GOT3 (cell line): ENCODE results near the gene ADARB2.
"Not testable (repeated sequence)": the region's sequence is repeated elsewhere in the genome, so short reads cannot be mapped to it uniquely, and the experiment has no call there.

ENCODE experiments used
- DNase-seq: peaks from one replicate; lab custom pipeline; 2025; ENCODE audit warnings: mixed read lengths; lab: John Stamatoyannopoulos, UW

The ADARB2 gene

DNA sequence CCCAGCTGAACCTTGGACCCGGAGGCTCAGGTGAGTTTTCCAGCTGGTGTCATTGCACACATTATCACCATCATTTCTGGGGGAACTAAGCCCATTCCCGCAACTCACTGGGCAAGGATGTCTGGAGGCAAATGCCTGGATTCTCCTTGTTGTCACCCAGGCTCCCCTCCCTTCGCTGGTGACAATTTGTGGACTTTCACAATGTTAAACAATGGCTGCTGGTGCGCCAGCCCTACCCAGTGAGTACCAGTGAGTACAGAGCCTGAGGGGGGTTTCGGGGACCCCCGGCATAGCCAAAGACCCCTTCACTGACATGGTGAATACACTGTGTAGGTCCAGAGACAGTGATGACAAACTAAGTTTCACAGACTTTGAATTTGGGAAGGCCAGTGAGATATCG is 189.2 kb downstream of the ADARB2 start:
- DNase-seq, result no peak

GRCh38 chr10:1546431-1547110 is 190.8 kb downstream of the ADARB2 start:
- no peak for DNase-seq

GRCh38 chr10:1545524-1545923 is 191.8 kb downstream of the ADARB2 start:
- DNase-seq, result no peak

DNA sequence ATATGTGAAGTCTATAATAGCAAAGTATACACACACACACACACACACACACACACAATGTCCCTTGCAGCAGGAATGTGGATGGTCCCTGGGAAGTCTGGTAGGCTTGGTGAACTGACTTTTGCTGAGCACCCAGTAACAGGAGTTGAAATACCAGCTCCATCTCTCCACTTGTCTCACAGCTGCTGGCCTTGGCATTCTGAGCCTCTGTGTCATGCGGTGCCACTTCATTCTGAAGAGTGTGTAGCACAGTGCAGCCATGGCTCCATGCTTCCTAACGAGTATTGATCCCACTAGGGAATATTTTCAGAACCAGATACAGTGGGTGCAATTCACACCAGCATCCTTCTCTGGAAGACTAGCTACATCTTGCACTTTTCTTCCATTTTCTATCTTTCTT is 192.4 kb downstream of the ADARB2 start:
- no peak for DNase-seq

GRCh38 chr10:1544209-1544673 is 193.1 kb downstream of the ADARB2 start:
- no peak for DNase-seq

DNA sequence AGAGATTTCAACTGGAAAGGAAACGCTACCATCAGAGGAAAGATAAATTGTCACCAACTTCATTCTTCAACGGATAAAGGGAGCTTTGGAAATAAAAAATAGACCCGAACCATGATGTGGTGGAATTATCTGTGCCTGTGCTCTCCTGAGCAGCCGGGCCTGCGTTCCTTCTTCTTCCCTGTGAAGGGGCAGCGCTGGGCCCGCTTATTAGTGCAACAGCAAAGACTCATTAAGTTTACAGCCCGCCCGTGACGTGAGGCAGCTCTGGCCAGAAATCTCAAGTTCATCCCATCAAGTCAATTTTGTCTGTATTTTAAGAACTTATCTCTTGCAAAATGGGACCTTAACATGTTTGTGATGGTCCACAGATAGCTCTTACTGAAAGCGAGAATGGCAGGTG is 193.7 kb downstream of the ADARB2 start:
- DNase-seq, result no peak

DNA sequence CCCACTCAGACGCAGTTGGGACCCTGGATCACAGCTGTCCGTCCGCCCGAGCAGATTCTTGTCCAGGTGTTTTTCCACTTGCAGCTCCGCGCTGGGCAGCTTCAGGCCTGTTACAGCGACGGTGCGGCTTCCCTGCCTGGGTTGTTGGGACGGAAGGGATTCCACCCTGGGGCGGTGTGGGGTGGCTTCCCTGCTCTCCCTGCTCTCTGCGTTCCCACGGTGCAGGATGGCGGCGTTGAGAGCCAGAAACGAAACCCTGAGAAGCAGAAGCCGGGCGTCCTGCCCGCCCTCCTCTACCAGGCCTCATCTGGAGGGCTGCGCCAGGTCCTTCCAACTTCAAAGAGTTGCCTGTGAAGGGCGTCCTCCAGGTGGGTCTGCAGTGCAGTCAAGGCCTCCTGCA is 194.4 kb downstream of the ADARB2 start:
- DNase-seq, result no peak

DNA sequence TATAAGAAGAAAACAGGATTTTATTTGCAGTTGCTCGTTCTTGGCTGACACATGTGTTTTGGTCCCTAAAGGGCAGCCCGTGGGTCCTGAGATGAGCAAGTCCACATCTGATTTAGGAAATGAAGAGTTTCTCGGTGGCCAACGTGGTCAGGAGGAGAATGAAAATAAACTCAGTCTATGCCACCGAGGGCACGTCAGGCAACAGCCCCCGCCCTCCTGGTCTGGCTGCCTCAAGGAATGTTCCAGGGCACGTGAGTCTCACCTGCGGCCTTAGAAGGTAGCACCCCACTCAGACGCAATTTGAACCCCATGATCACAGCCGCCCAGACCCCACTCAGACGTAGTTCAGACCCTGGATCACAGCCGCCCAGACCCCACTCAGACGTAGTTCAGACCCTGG is 197.2 kb downstream of the ADARB2 start:
- no peak for DNase-seq

DNA sequence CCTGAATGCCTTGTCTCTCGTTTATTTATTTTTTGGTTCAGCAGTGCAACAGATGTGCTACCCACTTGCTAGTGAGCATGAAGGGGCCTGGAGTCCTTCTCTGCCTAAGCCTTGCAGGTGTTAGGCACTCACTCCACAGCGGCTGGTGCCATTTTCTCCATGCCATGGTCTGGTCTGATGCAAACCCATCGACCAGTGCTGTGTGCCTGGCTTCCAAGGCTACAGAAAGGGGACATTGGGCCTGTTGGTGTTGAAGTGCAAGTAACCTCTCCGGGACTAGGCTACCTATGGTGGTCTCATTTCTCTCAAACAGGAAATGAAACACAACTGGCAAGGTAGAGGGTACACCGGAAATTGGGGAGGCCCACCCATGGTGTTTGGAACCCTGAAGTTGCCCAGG is 198.1 kb downstream of the ADARB2 start:
- no peak for DNase-seq

DNA sequence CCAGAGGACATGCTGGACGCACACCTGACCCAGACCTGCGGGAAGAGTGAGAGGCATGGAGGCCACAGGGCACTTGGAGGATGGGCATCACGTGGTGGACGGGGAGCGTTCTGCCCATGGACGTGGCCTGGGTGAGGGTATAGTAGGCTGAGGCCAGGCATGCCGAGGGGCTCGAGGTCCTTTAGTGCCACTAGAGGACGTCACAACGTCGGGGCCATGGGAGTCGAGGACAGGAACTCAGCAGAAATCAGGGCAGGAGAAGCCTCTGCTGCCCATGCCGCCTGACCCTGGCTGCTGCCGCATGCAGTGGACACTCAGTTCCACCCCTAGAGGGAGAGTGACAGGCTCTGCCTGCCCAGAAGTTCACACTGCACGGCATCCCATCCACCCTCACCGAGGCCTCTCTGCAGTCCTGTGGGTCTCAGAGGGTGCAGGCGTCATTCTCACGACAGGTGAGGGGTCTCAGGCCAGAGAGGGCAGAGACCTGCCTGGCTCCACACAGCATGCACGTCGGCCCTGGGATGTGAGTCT is 198.7 kb downstream of the ADARB2 start:
- no peak for DNase-seq

GRCh38 chr10:1538121-1538520 is 199.2 kb downstream of the ADARB2 start:
- DNase-seq, result no peak

DNA sequence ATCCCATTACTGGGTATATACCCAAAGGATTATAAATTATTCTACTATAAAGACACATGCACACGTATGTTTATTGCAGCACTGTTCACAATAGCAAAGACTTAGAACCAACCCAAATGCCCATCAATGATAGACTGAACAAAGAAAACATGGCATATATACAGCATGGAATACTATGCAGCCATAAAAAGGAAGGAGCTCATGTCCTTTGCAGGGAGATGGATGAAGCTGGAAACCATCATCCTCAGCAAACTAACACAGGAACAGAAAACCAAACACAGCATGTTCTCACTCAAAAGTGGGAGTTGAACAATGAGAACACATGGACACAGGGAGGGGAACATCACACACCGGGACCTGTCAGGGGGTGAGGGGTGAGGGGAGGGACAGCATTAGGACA is 199.9 kb downstream of the ADARB2 start:
- not testable (repeated sequence) for DNase-seq

- no peak for DNase-seq
These were observed 201.0 kb downstream of the ADARB2 start for GRCh38 chr10:1536341-1536740.

DNA sequence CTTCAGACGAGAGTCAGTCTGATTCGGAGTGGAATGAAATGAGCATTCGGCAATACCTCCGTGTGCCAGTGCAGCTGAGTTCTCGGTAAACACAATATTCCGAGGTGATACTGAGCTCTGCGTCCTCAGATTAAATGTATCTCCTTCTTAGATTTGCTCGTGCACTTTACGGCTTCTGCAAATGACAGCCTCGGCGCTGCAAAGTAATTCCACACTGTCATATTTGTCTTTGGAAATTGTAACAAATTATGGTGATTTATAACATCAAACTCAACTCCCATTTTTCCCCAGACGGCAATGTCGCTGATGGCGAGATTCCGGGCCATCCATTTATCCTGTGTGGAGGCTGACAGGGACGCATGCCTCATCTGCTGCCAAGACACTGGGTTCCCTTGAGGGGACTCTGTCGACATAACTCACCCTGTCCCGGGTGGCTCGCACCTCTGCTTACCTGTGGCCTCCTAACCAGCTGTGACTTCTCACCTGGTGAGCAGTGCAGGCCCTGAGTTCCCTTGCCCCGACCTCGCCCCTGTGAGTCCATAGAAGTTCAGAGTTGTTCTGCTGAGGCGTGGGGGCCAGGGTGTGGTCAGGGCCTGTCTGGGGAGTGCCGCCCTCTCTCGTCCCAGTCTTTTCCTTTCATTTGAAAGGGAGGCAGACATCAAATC is 201.9 kb downstream of the ADARB2 start:
- no peak for DNase-seq

- DNase-seq, result no peak
These were observed 202.5 kb downstream of the ADARB2 start for GRCh38 chr10:1534820-1535219.

- no peak for DNase-seq
These were observed 204.7 kb downstream of the ADARB2 start for GRCh38 chr10:1532636-1533035.

DNA sequence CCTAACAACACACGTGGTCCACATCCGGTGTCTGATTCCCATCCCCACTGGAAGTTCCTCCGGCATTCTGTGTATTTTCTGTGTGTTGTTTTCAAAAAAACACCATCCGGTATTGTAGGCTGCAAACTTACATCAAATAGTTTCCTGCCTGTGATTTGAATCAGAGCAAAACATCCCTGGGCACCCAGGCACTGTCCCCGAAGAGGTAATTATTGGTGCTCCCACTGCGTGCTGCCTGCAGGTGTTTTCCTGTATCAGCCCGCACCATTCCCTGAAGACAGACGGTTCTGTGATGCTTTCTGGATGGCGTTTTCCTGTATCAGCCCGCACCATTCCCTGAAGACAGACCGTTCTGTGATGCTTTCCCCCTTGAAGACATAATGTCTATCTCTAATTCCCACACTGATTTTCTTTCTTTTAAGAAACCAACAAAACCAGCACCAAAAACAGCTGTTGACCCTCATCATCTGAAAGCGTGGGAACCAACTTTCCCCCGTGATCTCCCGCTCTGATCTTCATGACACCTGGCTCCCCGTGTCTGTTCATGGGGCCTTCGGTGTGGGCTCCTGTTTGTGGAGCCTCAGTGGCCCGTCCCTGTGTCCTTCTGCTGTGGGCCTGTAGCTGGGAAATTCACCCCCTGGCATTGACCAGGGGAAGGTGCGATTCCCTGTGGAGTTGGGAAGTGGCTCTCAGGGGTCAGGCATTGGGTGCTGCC is 205.3 kb downstream of the ADARB2 start:
- no peak for DNase-seq

DNA sequence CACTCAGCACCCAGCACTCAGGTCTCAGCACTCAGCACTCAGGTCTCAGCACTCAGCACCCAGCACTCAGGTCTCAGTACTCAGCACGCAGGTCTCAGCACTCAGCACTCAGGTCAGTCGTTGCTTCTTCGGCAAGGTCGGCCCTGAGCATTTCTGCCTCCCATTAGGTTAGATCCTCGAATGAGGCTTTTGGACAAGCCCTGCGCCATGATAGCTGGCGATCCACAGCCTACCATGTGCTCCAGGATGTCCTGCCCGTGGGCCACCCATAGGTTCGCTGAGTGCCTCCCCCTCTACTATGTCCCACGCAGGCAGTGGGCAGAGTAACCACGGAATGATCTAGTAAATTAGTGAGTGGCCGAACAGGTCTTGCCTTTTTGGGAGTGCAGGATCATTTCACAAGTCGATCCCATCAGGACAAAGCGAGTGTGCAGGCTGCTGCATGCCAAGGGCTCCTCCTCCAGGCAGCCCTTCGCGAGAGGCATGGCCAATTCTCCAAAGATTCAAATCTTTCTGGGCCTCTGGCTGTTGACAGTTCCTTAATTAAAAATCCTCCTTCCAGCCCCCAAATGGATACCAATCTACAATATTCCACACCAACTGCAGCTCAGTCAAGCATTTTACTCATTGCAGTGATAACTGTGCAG is 206.3 kb downstream of the ADARB2 start:
- DNase-seq, result no peak

DNA sequence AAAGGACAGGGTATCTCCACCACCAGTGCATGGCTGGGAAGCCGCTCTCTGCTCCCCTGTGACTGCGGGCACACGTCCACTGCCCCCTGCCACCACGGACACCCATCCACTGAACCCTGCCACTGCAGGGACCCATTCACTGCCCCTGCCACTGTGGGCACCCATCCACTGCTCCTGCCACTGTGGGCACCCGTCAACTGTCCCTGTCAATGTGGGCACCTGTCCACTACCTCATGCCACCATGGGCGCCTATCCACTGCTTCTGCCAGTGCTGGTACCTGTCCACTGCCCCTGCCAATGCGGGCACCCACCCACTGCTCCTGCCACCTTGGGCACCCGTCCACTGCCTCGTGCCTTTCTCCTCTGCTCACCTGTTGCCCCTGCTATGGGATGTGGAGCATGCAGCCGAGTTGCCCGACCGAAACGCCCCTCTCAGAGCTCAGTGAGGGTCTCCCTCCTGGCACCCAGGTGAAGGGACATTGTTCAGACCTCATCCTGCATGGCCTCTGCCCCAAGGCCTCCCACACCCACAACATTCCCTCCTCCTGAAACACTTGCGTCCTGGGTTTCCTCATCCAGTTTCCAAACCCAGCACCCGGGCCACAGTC is 207.4 kb downstream of the ADARB2 start:
- DNase-seq, result no peak

- no peak for DNase-seq
These were observed 209.4 kb downstream of the ADARB2 start for GRCh38 chr10:1527951-1528350.

DNA sequence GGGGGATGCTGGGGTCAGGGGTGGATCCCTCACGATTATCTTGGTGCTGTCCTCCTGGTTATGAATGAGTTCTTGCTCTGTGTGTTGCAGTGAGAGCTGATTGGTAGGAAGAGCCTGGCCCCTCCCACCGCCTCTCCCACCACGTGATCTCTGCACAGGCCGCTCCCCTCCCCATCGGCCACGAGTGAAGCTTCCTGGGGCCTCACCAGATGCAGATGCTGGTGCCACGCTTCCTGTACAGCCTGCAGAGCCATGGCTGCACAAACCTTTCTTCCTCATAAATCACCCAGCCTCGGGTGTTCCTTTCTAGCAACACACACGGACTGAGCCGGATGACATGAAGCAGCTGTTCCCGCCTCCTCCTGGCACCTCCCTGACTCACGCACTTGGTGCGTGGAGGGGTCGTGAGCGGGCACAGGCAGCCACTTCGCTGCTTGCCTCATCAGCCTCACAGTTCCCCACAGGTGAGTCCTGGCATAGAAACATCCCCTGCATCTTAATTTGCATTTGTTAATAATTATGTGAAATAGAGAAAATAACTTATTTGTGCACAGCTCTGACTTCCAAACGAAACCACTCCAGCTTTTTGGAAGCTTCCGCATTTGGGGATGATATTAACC is 210.8 kb downstream of the ADARB2 start:
- DNase-seq, result no peak
